Gastroesophageal sphincter (tissue), 3 donors: ENCODE results near the gene CCDC194.

Experiments used
- CTCF ChIP-seq, 4 experiments: fragments of 200-600 bp in 2 of 4; fragments of 450-650 bp in 2 of 4; sonication (generic) in 1 of 4; IDR thresholded peaks; one replicate each; pipeline ENCODE4 v1.5.1; 2017 to 2019; ENCODE audit warnings: antibody characterized with exemption in 4 of 4, mild to moderate bottlenecking in 2 of 4, moderate library complexity in 2 of 4
- POLR2A ChIP-seq, 2 donors: fragments of 450-650 bp; IDR thresholded peaks; one replicate each; pipeline ENCODE4 v1.6.1; 2017; ENCODE audit warnings: antibody characterized with exemption in 2 of 2, mild to moderate bottlenecking in 2 of 2, moderate library complexity in 1 of 2
- POLR2AphosphoS5 ChIP-seq: sonication (generic); formaldehyde crosslinking; IDR thresholded peaks from one replicate; pipeline ENCODE4 v1.6.1; 2017; ENCODE audit warnings: antibody characterized with exemption

DNA sequence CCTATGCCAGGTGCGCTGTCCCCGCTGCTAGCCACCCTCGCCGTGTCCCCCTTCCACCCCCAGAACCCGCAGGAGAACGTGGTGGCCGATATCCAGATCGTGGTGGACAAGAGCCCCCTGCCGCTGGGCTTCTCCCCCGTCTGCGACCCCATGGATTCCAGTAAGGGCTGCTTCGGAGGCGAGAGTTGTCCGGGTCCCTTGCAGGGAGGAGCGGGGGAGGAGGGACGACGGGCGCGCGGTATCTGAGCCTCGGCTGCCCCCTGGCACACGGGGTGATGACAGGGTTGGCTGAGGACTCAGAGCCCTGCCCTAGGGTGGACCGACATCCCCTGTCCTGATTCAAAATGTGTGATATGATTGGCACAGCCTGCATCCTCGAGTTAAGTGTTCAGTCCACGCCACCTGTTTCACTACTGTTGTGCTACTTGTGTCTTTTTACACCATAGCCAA, 26.5 kb upstream of the CCDC194 start:
- TF ChIP-seq CTCF (IDR thresholded peaks at IDR 0.05), result no peak
- no peak for TF ChIP-seq POLR2A (IDR thresholded peaks at IDR 0.05)
- no peak for TF ChIP-seq POLR2AphosphoS5
